ENCODE data around the gene TMEM156. TPM values are rescaled to one million over a fixed set of nuclear protein-coding genes. Genes with fewer than 3 reads are reported as not detected.

TMEM156 gene
- total and polyA plus RNA-seq, 4 donors: 0.58 to 0.70 (median 0.64) TPM

DNA sequence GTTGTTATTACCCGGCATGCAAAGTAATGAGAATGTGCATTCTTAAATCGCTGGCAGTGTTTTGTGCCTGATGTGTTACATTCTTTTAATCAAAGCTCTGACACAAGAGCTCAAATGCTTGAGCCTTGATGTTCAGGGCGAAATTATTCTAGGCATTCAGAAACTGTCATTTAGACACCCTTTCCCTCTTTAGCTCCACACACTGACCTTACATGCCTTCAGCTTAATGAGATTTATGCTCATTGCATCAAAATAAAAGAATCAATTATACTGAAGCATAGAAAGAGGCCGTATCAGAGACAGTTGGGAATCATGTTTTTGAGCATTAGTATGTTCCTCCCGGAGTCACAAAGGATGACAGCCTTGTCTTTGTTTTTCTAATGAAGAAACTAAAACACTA, 107.9 kb downstream of the TMEM156 start:
- WGBS: 83% methylated on average over 5 of the region's 5 CpGs
- no peak overlapping the region for H3K27ac ChIP-seq (ENCODE audit: low read depth in 1 of 2, low read length in 2 of 2)
- H3K4me3 ChIP-seq (ENCODE audit: low read depth in 1 of 3, low read length in 3 of 3): no peak overlapping the region
- no peak for TF ChIP-seq HNF4G (IDR thresholded peaks at IDR 0.05)
- TF ChIP-seq SP1 (IDR thresholded peaks at IDR 0.05): no peak
- no peak for TF ChIP-seq RXRA (IDR thresholded peaks at IDR 0.05)
- no peak for TF ChIP-seq RAD21 (IDR thresholded peaks at IDR 0.05)
- TF ChIP-seq, protein P1, sequence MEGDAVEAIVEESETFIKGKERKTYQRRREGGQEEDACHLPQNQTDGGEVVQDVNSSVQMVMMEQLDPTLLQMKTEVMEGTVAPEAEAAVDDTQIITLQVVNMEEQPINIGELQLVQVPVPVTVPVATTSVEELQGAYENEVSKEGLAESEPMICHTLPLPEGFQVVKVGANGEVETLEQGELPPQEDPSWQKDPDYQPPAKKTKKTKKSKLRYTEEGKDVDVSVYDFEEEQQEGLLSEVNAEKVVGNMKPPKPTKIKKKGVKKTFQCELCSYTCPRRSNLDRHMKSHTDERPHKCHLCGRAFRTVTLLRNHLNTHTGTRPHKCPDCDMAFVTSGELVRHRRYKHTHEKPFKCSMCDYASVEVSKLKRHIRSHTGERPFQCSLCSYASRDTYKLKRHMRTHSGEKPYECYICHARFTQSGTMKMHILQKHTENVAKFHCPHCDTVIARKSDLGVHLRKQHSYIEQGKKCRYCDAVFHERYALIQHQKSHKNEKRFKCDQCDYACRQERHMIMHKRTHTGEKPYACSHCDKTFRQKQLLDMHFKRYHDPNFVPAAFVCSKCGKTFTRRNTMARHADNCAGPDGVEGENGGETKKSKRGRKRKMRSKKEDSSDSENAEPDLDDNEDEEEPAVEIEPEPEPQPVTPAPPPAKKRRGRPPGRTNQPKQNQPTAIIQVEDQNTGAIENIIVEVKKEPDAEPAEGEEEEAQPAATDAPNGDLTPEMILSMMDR (IDR thresholded peaks at IDR 0.05; ENCODE audit: low read depth, low read length, missing input control): no peak
- no peak for TF ChIP-seq JUND (IDR thresholded peaks at IDR 0.05)
- TF ChIP-seq EGR1 (IDR thresholded peaks at IDR 0.05; ENCODE audit: low read depth in 2 of 2): no peak
- no peak for TF ChIP-seq YY1 (IDR thresholded peaks at IDR 0.05)
- TF ChIP-seq, protein P2, sequence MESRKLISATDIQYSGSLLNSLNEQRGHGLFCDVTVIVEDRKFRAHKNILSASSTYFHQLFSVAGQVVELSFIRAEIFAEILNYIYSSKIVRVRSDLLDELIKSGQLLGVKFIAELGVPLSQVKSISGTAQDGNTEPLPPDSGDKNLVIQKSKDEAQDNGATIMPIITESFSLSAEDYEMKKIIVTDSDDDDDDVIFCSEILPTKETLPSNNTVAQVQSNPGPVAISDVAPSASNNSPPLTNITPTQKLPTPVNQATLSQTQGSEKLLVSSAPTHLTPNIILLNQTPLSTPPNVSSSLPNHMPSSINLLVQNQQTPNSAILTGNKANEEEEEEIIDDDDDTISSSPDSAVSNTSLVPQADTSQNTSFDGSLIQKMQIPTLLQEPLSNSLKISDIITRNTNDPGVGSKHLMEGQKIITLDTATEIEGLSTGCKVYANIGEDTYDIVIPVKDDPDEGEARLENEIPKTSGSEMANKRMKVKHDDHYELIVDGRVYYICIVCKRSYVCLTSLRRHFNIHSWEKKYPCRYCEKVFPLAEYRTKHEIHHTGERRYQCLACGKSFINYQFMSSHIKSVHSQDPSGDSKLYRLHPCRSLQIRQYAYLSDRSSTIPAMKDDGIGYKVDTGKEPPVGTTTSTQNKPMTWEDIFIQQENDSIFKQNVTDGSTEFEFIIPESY (IDR thresholded peaks at IDR 0.05): no peak
- TF ChIP-seq, protein P3, sequence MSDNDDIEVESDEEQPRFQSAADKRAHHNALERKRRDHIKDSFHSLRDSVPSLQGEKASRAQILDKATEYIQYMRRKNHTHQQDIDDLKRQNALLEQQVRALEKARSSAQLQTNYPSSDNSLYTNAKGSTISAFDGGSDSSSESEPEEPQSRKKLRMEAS (IDR thresholded peaks at IDR 0.05): no peak
- H3K36me3 ChIP-seq (ENCODE audit: control insufficient read depth in 4 of 4, insufficient read depth in 3 of 4, low read depth in 1 of 4, low read length in 3 of 4): peaks cover 11 to 65% (median 35%) of the 10 kb centered on the region in 4 donors
- no peak for DNase-seq (ENCODE audit: low spot score)
- H3K9ac ChIP-seq (ENCODE audit: low read depth in 1 of 2, low read length in 2 of 2): no peak overlapping the region
- no peaks in the 10 kb centered on the region for H3K9me3 ChIP-seq (ENCODE audit: control insufficient read depth in 4 of 4, low read length in 3 of 4)
- H3K4me1 ChIP-seq (ENCODE audit: control insufficient read depth in 4 of 4, insufficient read depth in 4 of 4, low read length in 3 of 4): no peaks in the 10 kb centered on the region
- H3K27me3 ChIP-seq (ENCODE audit: control insufficient read depth in 4 of 4, insufficient read depth in 4 of 4, low read length in 3 of 4): no peaks in the 10 kb centered on the region

DNA sequence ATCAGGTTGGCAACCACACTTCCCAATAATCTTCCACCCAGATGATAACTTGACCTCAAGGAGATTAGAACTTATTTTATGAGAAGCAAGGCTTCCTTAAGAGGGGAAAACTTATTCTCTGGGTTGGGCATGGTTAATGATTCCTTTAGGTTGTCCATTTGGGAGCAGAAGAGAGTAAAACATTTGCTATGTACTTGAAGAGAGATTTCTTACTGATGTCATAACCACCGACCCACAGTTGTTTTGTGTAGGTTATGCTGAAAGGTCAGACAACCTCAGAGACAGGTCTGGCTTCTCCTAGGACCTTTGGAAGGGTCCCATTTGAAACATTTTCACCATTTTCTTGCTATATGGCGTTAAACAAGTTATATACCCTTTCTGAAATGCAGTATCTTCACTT, 108.5 kb downstream of the TMEM156 start:
- H3K27ac ChIP-seq (ENCODE audit: low read depth in 1 of 2, low read length in 2 of 2): no peak overlapping the region
- peaks cover 10 to 63% (median 35%) of the 10 kb centered on the region in 4 donors for H3K36me3 ChIP-seq (ENCODE audit: control insufficient read depth in 4 of 4, insufficient read depth in 3 of 4, low read depth in 1 of 4, low read length in 3 of 4)
- H3K4me3 ChIP-seq (ENCODE audit: low read depth in 1 of 3, low read length in 3 of 3): no peak overlapping the region
- DNase-seq (ENCODE audit: low spot score): no peak
- no peaks in the 10 kb centered on the region for H3K4me1 ChIP-seq (ENCODE audit: control insufficient read depth in 4 of 4, insufficient read depth in 4 of 4, low read length in 3 of 4)
- TF ChIP-seq FOXA1 (IDR thresholded peaks at IDR 0.05) (no peak), RXRA (IDR thresholded peaks at IDR 0.05) (no peak), GABPA (IDR thresholded peaks at IDR 0.05 in 1 of 2, conservative IDR thresholded peaks at IDR 0.05 in 1 of 2) (no peak), RAD21 (IDR thresholded peaks at IDR 0.05) (no peak), YY1 (IDR thresholded peaks at IDR 0.05) (no peak), HNF4G (IDR thresholded peaks at IDR 0.05) (no peak), HNF4A (conservative IDR thresholded peaks at IDR 0.05) (no peak), SP1 (IDR thresholded peaks at IDR 0.05) (no peak), FOXA2 (IDR thresholded peaks at IDR 0.05) (no peak), JUND (IDR thresholded peaks at IDR 0.05) (no peak), EGR1 (IDR thresholded peaks at IDR 0.05; ENCODE audit: low read depth in 2 of 2) (no peak), NR2F2 (IDR thresholded peaks at IDR 0.05) (no peak), TAF1 (conservative IDR thresholded peaks at IDR 0.05) (no peak)
- TF ChIP-seq, protein P1 (IDR thresholded peaks at IDR 0.05; ENCODE audit: low read depth, low read length, missing input control): no peak
- TF ChIP-seq, protein P3 (IDR thresholded peaks at IDR 0.05): no peak
- TF ChIP-seq, protein P4, sequence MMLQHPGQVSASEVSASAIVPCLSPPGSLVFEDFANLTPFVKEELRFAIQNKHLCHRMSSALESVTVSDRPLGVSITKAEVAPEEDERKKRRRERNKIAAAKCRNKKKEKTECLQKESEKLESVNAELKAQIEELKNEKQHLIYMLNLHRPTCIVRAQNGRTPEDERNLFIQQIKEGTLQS (IDR thresholded peaks at IDR 0.05): no peak
- TF ChIP-seq, protein P5, sequence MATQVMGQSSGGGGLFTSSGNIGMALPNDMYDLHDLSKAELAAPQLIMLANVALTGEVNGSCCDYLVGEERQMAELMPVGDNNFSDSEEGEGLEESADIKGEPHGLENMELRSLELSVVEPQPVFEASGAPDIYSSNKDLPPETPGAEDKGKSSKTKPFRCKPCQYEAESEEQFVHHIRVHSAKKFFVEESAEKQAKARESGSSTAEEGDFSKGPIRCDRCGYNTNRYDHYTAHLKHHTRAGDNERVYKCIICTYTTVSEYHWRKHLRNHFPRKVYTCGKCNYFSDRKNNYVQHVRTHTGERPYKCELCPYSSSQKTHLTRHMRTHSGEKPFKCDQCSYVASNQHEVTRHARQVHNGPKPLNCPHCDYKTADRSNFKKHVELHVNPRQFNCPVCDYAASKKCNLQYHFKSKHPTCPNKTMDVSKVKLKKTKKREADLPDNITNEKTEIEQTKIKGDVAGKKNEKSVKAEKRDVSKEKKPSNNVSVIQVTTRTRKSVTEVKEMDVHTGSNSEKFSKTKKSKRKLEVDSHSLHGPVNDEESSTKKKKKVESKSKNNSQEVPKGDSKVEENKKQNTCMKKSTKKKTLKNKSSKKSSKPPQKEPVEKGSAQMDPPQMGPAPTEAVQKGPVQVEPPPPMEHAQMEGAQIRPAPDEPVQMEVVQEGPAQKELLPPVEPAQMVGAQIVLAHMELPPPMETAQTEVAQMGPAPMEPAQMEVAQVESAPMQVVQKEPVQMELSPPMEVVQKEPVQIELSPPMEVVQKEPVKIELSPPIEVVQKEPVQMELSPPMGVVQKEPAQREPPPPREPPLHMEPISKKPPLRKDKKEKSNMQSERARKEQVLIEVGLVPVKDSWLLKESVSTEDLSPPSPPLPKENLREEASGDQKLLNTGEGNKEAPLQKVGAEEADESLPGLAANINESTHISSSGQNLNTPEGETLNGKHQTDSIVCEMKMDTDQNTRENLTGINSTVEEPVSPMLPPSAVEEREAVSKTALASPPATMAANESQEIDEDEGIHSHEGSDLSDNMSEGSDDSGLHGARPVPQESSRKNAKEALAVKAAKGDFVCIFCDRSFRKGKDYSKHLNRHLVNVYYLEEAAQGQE (IDR thresholded peaks at IDR 0.05): no peak
- TF ChIP-seq, protein P2 (IDR thresholded peaks at IDR 0.05): no peak
- H3K9ac ChIP-seq (ENCODE audit: low read depth in 1 of 2, low read length in 2 of 2): no peak overlapping the region
- 72% methylated on average over 2 of the region's 2 CpGs for WGBS
- H3K9me3 ChIP-seq (ENCODE audit: control insufficient read depth in 4 of 4, low read length in 3 of 4): no peaks in the 10 kb centered on the region
- no peaks in the 10 kb centered on the region for H3K27me3 ChIP-seq (ENCODE audit: control insufficient read depth in 4 of 4, insufficient read depth in 4 of 4, low read length in 3 of 4)
